EH (cell line): ENCODE results near the gene SGF29.
"Not testable (repeated sequence)": the region's sequence is repeated elsewhere in the genome, so short reads cannot be mapped to it uniquely, and the experiment has no call there.

Source experiments
- DNase-seq: peaks from one replicate; pipeline ENCODE4 v3.0.0-alpha.2; 2015; ENCODE audit warnings: low read depth

SGF29 gene

DNA sequence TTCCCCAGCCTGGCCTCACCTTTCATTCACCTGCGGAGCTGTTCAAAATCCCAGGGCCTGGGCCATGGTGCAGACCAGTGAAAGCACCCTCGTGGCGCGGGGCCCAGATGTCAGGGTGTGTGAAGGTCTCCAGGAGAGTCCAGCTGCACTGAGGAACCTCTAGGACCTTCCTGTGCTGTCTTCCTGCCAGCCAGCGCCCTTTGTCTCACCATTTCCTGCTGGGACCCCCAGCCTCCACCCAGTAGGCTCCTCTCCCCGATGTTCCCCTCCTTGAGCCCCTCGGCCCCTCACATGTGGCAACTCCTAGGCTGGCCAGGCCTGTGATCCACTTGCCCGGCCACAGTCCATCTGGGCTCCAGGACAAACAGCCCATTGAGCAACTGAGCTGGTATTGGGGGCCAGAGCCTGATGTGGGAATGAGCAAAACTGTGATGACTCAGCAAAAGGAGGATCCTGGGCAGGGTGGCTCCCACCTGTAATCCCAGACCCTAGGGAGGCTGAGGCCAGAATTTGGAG, 42.5 kb downstream of the SGF29 start:
- DNase-seq: no peak

GRCh38 chr16:28596840-28597691, 43.3 kb downstream of the SGF29 start, which contains the start of gene SULT1A2:
SULT1A2 (minus strand) TSS chr16:28597050; CDS start chr16:28595930, 1,120 bp downstream.
- no peak for DNase-seq

DNA sequence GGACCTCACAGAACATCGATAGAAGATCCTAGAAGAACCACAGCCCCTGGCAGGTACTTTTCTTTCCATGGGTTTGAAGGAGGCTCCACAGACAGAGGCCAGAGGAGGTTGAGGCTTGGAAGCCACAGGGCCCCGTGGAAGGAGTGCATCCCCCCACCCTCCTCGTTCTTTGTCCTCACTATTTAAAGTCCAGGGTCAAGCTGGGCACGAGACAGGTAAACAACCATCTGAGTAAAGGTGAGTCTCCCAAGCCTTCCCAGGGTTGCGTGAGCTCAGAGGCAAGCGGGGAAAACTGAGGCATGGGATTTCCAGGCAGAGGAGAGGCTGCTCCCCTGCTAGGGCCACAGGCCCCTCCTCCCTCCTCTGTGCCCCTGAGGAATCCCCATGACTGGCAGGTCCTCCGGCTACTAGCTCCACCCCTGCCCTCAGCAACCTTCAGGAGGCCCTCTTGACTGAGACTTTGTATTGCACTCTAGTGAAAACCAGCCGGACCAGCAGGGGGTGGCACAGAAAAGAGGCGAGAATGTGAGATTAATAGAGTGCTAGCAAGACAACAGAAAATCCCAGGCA, 44.1 kb downstream of the SGF29 start:
- no peak for DNase-seq

DNA sequence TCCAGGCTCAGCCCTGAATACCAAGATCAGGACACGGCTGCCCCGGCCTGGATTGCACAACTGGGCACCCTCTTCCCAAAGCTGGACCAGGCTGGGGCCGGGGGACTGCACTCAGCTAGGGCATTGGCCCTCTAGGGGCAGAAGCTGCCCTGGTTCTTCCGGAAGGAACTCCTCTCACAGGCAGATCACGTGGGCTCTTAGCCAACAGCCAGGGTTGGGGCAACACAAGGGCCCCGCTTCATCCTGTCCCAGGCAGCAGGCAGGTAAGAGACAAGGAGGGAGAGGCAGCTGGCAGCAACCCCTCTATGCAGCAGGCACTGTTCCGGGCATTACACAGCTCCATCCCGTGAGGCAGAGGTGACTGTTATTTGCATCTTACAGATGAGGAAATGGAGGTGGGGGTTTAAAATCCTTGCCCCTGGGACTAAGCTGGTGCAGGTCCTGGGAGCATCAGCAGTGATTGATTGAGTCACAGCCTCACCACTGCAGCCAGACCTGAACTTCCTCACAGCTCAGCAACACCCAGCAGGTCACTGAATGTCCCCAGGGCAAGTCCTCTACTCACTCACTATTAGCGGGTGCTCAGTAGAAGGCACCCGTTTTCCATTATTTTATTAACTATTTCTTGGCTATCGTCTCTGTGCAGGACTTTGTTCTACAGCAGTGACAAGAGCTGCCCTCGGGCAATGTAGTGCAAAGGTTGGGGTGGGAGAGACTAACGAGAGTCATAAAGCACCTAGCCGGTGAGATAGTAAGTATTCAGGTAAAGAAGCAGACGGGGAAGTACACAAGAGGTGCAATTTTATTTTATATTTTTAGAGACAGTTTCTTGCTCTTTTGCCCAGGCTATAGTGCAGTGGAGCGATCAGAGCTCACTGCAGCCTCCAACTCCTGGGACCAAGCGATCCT, 45.9 kb downstream of the SGF29 start:
- not testable (repeated sequence) for DNase-seq

DNA sequence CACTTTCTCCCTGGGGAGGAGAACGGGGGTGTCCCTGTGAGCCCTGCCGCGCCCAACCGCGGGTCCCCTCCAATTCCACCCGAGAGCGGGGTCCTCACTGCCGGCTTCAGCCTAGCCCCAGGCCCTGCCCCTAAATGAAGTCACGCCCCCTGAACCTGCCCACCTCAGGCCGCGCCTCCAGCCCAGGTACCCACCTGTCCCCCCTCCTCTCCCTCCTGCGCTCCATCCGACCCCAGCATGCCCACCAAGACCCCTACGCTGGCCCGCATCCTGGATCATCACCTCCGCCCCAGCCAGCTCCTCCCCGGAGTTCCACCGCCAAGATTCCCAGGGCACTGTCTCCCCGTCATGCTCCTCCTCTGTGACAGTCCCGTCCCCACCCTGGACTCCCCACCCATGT, 47.2 kb downstream of the SGF29 start:
- not testable (repeated sequence) for DNase-seq

DNA sequence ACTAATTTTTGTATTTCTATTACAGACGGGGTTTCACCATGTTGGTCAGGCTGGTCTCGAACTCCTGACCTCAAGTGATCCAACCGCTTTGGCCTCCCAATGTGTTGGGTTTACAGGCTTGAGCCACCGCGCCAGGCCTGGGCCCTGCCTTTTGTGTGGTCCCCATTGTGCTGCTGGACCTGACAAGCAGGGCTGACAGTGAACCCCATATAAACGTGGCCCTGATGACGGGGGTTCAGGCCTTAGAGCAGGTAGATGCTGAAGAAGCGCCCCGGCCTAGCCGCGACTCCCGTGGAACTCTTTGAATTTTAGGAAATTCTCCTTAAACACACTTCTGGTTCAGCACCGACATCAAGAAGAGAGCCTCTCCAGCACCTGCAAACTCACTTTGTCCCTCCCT, 47.9 kb downstream of the SGF29 start:
- not testable (repeated sequence) for DNase-seq

GRCh38 chr16:28602062-28602461, 48.3 kb downstream of the SGF29 start:
- DNase-seq: not testable (repeated sequence)

DNA sequence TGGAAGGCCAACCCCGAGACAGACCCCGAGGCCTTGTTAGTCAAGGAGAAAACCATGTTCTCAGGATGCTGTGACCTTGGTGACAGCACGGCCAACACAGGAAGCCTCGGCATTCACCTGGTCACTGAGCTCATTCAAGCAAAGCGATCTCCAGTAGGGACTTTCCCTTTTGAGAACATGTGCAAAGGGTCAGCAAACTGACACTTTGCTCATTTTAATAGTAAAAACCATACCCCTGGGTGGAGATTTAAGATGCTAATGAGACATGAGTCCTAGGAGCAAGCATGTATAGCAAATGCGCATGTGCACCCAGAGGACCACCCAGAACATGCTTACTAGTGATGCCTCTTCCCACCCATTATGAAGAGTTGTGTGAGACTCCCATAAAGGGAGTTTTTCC, 48.8 kb downstream of the SGF29 start:
- no peak for DNase-seq

DNA sequence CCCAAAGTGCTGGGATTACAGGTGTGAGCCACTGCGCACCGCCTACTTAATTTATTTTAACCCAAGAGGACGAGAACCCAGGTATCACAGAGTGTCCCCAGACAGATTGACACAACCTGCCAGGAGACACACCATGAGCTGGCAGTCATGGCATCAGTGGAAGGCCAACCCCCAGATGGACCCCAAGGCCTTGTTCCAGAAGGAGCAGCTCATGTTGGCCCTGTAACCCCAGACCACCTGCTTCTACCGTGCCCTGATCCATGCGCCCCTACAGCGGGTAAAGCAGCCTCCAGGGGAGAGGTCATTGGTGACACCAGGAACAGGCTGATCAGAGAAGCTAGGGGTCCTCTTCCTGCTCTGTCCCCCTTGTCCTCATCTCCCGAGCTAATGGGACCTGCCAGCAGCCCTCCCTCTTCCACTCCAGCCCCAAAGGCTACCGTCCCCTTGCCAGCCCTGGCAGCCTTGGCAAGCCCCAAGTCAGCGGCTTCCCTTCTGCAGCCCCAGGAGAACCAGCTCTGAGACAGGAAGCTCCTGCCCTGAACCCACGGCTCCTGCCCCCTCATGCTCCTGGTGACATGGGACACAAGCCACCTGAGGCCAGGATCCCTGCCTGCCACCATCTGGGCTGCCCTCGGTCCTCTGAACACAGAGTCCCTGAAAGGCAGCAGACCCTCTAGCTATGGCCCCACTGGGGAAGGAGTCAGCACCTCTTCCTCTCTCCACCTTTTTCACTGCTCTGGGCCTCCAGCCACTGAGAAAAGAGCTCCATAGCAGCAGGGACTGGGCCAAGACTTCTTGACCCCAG, 49.9 kb downstream of the SGF29 start:
- DNase-seq: no peak

DNA sequence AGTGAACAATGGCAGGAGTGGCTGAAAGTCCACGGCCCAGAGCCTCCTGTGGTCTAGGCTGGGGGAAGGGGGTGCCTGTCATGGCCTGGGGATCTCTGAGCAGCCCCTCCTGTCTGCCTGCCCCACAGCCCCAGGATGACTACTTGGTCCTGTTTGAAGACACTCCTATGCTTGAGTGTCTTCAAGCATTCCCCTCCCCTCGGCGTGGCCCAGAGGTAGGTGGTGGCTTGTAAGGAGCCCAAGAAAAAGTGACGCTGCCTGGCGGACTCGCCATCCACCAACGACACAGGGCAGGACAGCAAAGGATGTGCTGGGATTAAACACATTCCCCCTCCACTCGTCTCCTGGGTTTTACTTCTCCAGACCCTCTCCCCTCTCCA, 50.5 kb downstream of the SGF29 start:
- no peak for DNase-seq

DNA sequence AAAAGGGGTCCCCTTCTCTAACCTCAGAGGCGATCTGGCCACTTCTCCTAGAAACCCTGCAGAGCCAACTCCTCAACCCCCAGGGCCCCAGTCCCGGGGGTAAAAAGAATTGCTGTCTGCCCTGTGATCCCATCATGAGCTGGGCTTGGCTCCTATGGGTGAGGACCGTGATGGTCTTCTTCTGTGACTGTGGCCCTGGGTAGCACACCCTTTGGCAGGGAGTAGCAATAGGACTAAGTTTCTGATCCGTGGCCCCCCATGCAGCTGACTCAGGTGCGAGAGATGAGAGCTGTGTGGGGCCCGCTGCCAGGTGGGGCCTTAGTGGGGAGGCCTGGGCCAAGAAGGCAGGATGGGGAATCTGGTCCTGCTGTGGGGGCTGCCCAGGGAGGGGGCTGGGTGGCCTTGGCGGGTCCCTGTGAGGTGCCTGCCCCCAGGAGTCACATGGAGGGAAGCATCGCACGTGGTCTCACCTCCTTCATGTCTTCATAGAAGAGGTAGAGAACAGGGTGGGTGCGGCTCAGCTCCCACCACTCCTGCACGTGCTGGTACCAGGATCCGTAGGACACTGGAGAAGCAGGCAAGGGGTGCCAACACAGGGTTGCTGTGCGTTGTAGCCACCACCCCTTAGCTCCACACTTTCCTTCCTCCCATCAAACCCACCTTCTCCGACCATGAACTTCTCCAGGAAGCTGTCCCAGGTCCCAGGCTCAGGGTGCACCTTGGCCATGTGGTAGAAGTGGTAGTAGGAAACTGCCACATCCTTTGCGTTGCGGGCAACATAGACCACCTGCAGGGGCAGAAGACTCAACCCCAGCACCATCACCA, 52.8 kb downstream of the SGF29 start:
- DNase-seq: no peak

DNA sequence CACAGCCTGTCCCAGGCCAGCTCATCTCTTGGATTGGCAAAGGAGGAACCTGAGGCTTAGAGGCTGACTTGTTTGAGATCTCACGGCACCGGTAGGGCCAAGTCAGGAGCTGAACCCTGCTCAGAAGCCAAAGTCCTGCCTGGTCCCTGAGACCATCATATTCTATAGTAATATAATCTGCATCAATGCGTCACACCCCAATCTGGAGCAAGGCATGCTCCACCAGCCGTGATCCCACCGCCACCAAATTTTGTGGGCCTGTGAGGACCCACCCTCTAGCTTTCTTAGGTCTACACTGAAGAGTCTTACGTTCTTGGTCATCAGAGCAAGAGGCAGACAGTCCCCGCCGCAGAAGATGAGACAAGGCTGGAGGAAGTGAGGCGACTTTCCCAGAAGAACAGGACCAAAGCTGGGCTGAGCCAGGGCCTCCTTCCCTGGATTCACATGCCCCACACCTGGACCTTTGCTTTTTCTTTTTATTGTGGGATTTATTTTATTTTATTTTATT, 53.5 kb downstream of the SGF29 start:
- no peak for DNase-seq

- not testable (repeated sequence) for DNase-seq
These were observed 54.2 kb downstream of the SGF29 start for GRCh38 chr16:28607681-28608495.

GRCh38 chr16:28608496-28608808, 54.7 kb downstream of the SGF29 start:
- not testable (repeated sequence) for DNase-seq

DNA sequence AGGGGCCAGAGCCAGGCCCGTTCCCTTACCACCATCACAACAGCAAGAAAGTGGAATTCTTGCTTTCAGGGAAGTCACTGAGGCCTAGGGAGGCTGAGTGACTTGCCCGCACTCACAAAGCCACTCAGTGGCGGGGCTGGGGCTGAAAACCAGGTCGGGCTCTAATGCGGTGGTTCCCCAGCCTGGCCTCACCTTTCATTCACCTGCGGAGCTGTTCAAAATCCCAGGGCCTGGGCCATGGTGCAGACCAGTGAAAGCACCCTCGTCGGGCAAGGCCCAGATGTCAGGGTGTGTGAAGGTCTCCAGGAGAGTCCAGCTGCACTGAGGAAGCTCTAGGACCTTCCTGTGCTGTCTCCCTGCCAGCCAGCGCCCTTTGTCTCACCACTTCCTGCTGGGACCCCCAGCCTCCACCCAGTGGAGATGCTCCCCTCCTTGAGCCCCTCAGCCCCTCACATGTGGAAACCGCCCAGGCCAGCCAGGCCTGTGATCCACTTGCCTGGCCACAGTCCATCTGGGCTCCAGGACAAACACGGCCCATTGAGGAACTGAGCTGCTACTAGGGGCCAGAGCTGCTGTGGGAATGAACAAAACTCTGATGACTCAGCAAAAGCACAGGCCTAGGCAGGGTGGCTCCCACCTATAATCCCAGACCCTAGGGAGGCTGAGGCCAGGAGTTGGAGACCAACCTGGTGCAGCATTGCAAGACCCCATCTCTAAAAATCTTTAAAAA, 55.3 kb downstream of the SGF29 start:
- DNase-seq: not testable (repeated sequence)

DNA sequence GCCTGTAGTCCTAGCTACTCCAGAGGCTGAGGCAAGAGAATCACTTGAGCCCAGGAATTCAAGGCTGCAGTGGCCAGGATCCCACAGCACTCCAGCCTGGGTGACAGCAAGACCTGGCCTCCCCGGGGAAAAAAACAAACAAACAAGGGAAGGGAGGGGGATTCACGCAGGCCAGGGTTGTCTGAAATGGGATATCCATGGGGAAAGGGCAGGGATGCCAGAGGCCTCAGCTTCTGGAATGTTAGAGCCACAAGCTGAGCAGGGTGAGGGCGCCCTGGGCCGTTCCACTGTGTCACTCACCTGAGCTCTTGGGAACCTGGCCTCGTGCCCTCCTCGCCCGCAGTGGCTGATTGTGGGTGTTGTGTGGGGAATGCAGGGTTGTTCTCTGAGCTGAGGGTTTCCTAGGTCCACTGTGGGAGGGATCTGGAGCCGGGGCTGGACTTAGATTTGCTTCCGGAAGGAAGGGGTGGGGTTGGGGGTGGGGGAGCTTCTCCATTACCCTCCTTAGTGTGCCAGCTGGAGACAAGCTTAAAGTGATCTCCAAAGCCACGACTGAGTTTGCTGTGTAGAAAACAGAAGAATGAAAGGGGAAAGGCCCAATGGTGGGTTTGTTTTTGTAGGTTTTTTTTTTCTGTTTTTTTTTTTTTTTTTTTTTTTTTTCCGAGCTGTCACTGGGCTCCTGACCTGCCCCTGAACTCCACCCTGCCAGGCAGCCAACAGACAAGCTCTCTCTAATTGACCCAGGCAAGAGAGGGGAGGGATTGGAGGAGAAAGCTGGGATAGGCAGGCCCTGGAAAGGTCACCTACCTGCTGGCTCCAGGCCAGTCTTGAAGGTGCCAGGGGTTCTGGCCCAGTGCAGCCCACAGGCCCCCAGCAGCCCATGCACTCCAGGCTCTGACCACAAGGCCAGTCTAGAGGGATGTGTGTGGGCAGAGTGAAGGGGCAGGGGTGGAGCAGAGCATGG, 56.2 kb downstream of the SGF29 start, which contains the start of gene SULT1A1:
Gene SULT1A1, minus strand, starts transcription at position 414 of the 964 bp plus-strand sequence. CDS start 1,189 bp downstream, outside the sequence.
- DNase-seq: no peak

GRCh38 chr16:28610595-28611191, 57.0 kb downstream of the SGF29 start:
- DNase-seq: no peak
